Suppressor macrophage treated with lipopolysaccharide for 1 hour (primary cell): ENCODE measurements around the gene DPM2.

ENCODE experiments used
- DNase-seq, 3 donors: peaks; one replicate each; pipeline ENCODE4 v3.0.0-alpha.2; 2020 to 2022

DPM2 gene

DNA sequence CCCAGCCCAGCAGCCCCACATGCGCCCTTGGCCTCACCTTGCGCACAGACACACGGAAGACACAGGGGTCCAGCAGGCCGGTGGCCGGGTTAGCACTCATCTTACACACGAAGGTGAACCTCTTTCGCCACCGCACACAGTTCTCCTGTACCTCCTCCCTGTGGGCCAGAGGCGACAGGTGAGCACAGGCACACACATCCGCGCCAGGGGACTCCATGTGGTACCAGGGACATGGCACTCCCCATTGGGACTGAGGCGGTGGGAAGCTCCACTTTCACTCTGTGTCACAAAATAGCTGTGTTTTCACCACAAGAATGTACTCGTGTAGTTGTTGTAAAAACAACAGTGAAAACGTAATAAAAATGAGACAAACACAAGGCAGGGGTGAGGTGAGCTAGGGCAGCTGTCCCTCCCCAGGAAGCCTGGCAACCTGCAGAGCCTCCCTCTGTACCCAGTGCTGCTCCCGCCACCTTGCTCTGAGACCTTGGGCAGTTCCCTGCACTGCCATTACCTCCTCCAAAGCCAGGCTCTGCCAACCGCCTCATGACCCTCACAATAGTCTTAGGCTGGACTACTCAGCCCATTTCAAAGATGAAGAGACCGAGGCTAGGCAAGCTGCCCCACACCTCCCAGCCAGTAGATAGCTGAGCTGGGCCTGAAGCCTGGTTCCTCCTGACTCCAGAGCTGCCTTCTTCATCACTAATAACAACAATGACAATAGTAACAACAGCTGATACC lies 16.3 kb upstream of the DPM2 start:
- no peak for DNase-seq

- DNase-seq: no peak
These were observed 15.5 kb upstream of the DPM2 start for GRCh38 chr9:127953154-127953553.

- no peak for DNase-seq
These were observed 13.0 kb upstream of the DPM2 start for GRCh38 chr9:127950513-127951289.

- no peak for DNase-seq
These were observed 12.3 kb upstream of the DPM2 start for GRCh38 chr9:127949827-127950512.

DNA sequence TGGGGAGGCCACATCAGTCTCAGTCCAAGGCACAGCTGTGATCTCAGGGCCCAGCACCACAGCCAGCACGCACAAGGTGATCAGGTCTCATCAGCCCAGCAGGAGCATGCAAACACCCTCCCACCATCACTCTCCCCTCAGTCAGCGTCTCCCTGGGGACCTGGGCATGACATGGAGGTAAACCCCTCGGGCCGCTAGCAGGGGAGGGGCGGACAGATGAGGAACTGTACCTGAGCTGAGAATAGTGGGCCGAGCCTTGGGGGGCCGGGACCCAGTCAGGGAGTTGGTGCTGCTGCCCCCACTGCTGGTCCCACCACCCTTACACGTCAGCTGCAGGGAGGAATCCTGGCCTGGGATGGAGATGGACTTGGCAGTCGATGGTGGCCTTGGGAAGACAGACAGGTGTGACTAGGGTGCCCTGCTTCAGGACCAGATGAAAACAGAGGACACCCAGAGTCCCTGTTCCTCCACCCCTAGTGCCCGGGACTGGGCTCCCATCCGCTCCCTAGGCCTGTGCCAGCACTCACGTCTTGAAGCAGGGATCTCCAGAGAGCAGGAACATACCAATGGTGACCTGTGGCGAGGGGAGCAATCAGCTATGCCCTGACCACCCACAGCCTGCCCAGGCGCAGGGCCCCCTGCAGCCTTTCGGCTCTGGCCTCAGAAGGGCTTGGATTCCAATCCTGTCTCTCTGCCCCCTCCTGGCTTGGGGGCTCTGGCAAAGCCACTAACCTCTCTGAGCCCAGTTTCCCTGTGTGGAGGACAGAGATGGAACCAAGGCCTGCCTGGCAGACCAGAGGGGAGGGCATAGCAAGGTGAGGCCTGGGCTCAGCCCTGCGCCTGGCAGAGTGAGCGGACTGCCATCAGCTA lies 10.4 kb upstream of the DPM2 start:
- no peak for DNase-seq

- no peak for DNase-seq
These were observed 9.1 kb upstream of the DPM2 start for GRCh38 chr9:127946728-127947127.

GRCh38 chr9:127945942-127946341 lies 8.3 kb upstream of the DPM2 start:
- DNase-seq: no peak

GRCh38 chr9:127945338-127945737 lies 7.7 kb upstream of the DPM2 start:
- no peak for DNase-seq

GRCh38 chr9:127944586-127945218 lies 7.0 kb upstream of the DPM2 start:
- no peak for DNase-seq

DNA sequence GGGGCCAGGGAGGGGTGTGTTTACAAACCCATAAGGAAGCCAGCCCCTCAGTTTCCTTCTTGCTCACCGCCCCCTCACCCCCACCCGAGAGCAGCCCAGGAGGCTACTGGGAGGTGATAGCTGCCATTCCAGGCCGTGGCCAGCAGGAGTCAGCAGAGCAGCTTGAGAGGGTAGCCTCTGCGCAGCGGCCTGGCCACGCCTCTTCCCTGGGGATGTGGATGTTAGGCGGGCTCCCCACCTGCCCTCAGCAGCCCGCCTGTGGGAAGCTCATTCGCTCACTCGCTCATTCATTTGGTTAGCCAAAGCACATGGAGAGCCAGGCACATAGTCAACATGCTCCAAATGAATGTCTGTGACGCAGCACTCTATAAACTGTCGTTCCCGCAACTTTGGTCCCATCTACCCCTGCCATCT lies 6.1 kb upstream of the DPM2 start:
- DNase-seq: peak; percentile 93 to 94 (median 93)

DNA sequence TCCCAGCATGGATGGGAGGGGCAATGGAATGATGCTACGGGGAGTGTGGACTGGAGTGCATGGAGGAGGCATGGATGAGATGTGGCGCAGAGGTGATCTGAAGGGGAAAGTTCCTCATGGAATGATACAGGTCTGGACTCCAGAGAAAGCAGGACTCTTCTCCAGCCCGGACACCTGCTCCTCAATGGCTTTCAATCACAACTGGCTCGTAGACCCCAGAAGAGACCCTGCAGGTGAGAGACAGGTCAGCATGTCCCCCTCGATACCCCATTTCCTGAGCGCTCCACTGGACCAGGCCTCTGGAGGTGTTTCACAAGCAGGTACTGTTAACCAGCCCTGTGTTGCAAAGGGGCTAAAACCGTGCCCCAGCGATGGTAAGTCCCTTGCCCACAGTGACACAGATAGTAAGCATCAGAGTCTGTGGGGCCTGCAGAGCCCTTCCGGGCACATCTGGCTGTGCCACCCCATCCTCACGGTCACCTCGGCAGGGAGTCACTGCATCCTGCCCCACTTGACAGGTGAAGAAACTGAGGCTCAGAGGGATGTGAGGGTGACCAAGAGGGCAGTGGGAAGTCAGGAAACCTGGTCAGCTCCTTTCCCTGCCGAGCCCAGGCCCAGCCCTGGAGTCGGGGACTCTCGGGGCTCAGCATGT lies 5.5 kb upstream of the DPM2 start:
- DNase-seq: no peak

DNA sequence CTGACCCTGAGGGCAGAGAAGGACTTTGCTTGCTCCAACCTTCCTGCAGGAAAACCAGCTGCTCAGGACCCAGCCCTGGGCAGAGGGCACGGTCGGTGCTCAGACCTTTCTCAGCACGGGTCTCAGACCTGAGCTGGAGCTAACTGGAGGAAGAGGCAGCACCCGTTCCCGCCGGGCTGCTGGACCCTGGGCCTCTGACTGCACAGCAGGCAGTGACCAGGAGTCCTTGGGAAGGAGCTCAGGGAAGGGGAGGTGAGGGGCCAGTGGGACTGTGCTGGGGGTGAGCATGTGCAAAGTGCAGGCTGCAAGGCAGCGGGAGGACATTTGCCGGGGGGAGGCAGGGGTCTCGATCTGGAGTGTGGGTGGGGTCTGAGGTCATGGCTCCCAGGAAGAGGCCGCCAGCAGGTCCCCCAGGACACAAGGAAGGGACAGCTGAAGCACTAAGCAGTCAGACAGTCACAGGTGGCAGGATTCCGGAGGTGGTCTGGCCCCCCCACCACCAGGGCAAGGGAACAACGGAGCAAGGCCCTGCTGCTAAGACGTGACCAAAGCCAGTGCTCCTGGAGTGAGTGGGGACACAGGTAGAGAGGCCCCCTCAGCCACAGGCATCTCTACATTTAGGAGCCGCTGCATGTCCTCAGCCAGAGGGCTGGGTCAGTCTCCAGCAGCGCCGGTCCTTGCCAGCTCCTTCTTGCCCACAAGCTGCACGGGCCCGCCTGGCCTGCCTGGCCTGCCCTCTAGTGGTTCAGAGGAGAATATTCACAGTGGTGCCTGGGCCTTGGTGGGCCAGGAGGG lies 4.8 kb upstream of the DPM2 start:
- DNase-seq: peak; percentile 60 to 79 (median 78)

DNA sequence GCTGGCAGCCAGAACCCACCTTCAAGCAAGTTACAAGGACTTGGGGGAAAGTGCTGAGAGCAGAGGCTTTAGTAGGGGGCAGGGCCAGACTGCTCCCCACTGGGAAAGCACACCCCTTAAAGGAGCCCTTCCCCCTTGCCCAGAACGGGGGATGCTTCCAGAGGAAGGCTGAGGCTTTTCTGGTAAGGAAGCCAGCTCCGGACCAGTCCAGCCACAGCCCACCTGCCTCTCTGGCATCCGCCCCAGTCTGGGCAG lies 4.2 kb upstream of the DPM2 start:
- DNase-seq: no peak

DNA sequence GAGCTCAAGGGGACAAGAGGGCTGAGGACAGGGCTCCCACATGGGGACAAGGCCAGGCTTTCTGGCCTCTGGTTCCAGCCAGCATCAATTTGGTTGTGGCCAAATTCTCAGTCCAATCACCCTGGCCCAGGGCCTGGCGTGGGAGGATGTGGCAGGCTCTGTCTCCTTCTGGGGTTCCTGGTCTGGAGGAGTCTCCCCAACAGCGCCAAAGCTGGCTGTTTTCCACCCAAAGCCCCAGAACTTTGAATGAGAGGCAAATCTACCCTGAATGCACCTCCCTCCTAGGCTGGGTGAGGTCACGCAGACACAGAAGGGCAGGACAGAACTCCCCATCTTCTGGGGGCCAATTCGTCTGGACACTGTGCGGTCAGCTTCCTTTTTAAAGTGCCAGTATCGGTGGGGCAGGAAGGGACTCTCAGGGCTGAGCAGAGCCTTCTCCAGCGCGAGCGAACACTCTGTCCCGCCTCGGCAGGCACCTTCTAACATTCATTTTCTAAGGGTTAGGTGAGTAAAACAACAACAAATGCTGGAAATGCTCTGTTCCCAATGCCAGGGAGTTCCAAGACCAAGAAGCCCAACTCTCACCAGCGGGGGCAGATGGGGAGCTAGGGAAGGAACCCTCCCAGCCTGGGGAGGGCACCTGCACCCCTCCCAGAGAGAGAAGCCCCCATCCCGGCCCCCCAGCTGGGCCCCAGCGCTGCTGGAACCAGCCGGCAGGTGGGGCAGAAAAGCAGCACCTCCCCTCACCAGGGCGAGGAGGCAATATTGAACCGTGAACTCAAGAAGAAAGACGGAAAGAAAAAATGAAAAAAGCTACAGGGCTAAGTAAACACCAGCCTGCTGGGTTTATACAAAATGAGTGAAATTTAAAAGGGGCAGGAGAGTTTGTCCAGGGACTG lies 3.7 kb upstream of the DPM2 start:
- no peak for DNase-seq

GRCh38 chr9:127940593-127940992 lies 2.9 kb upstream of the DPM2 start:
- DNase-seq: no peak

- DNase-seq: no peak
These were observed 640 bp upstream of the DPM2 start for GRCh38 chr9:127938298-127938690.

GRCh38 chr9:127937056-127937387 lies 632 bp downstream of the DPM2 start:
- DNase-seq: peak in 1 of 3 donors; percentile 18

GRCh38 chr9:127936347-127936852 lies 1.3 kb downstream of the DPM2 start:
- DNase-seq: no peak

DNA sequence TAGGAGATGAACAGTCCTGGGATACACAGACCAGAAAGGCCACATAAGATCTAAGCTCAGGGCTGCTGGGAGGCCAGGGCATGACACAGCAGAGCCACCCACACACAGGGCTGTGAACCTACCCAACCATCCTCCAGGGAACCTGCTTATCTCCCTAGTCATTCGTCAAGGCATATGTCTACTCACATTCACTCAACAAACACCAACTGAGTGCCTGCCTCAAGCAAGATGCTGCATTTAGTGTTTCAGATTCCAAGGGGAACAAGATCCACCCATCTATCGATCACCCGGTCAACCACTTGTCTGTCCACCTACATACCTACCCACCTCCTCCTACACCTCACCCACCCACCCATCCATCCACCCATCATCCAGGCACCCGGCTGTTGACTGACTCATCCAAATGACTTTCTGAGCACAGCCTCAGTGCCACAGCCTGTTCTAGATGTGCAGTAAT lies 1.9 kb downstream of the DPM2 start:
- DNase-seq: peak in 1 of 3 donors; percentile 37

DNA sequence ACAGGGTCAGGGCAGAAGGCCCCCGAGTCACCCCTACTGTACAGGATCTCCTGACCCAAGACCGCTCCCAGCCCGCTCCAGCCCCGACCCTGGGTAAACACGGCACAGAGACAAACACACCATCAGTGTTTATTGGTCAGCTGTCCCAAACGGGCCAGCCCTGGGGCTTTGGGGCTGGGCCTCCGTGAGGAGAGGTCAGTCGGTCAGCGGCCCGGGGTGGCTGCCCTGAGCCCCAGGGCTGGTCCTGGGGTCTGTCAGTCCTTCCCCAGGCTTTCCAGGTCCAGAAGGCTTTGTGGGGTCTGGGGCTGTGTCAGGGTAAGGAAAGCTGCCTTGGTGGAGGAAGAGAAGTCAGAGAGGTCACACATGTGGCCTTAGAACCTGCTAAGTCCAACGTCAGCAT lies 2.7 kb downstream of the DPM2 start:
- DNase-seq: no peak
